GM18507 (cell line): ENCODE data around the gene HAAO.

Experiments
- DNase-seq: peaks from one replicate; pipeline ENCODE4 v3.0.0; 2011; ENCODE audit warnings: low read depth; ENCODE audit not compliant: insufficient read length; ENCODE audit errors: extremely low spot score
- FAIRE-seq: peaks from 2 replicates; lab custom pipeline; 2011; peaks lifted over from hg19 to GRCh38; lab: Jason Lieb, UNC

HAAO gene

GRCh38 chr2:42819160-42819559, 26.8 kb upstream of the HAAO start:
- DNase-seq (no peak), FAIRE-seq (no peak)

GRCh38 chr2:42815726-42816125, 23.3 kb upstream of the HAAO start:
- FAIRE-seq (no peak), DNase-seq (no peak)

GRCh38 chr2:42813763-42814162, 21.4 kb upstream of the HAAO start:
- DNase-seq: no peak

GRCh38 chr2:42812899-42813479, 20.6 kb upstream of the HAAO start:
- DNase-seq (no peak), FAIRE-seq (no peak)

More at GRCh38 chr2:42813763-42814162, 21.4 kb upstream of the HAAO start:
- no peak for FAIRE-seq

GRCh38 chr2:42810971-42811811, 18.8 kb upstream of the HAAO start:
- FAIRE-seq (no peak), DNase-seq (no peak)

- DNase-seq (peak; percentile 74), FAIRE-seq (peak; percentile 89)
Measured at GRCh38 chr2:42810121-42810970, 18.0 kb upstream of the HAAO start.

GRCh38 chr2:42809819-42810120, 17.4 kb upstream of the HAAO start:
- DNase-seq (no peak), FAIRE-seq (no peak)

GRCh38 chr2:42809131-42809818, 16.9 kb upstream of the HAAO start:
- FAIRE-seq (no peak), DNase-seq (no peak)

GRCh38 chr2:42808301-42808700, 15.9 kb upstream of the HAAO start:
- DNase-seq: no peak
- no peak for FAIRE-seq

- FAIRE-seq: no peak
- DNase-seq: no peak
Measured at GRCh38 chr2:42806786-42807185, 14.4 kb upstream of the HAAO start.

GRCh38 chr2:42804891-42805290, 12.5 kb upstream of the HAAO start:
- DNase-seq (no peak), FAIRE-seq (no peak)

GRCh38 chr2:42804338-42804737, 12.0 kb upstream of the HAAO start:
- FAIRE-seq (no peak), DNase-seq (no peak)

- FAIRE-seq (no peak), DNase-seq (no peak)
Measured at GRCh38 chr2:42802150-42802549, 9.8 kb upstream of the HAAO start.

- DNase-seq (no peak), FAIRE-seq (no peak)
Measured at GRCh38 chr2:42801381-42801780, 9.0 kb upstream of the HAAO start.

GRCh38 chr2:42800981-42801380, 8.6 kb upstream of the HAAO start:
- DNase-seq (no peak), FAIRE-seq (no peak)

- no peak for DNase-seq
- FAIRE-seq: peak; percentile 5
Measured at GRCh38 chr2:42800461-42800962, 8.1 kb upstream of the HAAO start.

- FAIRE-seq: no peak
Measured at GRCh38 chr2:42799881-42800280, 7.5 kb upstream of the HAAO start.

GRCh38 chr2:42797281-42797680, 4.9 kb upstream of the HAAO start:
- FAIRE-seq: no peak

More at GRCh38 chr2:42799881-42800280, 7.5 kb upstream of the HAAO start:
- DNase-seq: no peak

GRCh38 chr2:42796427-42797248, 4.3 kb upstream of the HAAO start:
- DNase-seq (no peak), FAIRE-seq (peak; percentile 80)

More at GRCh38 chr2:42797281-42797680, 4.9 kb upstream of the HAAO start:
- no peak for DNase-seq
